Loucy (cell line): ENCODE results near the gene RERE.

Experiments used
- EZH2phosphoT487 ChIP-seq: fragments of 200-600 bp; IDR thresholded peaks from 2 replicates; pipeline ENCODE4 v1.6.1; 2018; ENCODE audit warnings: antibody characterized with exemption, mild to moderate bottlenecking, moderate library complexity, borderline replicate concordance
- TF ChIP-seq, protein P1 (sequence below): fragments of 200-600 bp; sonication (generic); conservative IDR thresholded peaks from 2 replicates; pipeline ENCODE4 v1.5.1; 2014; ENCODE audit warnings: mild to moderate bottlenecking, antibody characterized with exemption, low read length

- TF ChIP-seq, protein P1, sequence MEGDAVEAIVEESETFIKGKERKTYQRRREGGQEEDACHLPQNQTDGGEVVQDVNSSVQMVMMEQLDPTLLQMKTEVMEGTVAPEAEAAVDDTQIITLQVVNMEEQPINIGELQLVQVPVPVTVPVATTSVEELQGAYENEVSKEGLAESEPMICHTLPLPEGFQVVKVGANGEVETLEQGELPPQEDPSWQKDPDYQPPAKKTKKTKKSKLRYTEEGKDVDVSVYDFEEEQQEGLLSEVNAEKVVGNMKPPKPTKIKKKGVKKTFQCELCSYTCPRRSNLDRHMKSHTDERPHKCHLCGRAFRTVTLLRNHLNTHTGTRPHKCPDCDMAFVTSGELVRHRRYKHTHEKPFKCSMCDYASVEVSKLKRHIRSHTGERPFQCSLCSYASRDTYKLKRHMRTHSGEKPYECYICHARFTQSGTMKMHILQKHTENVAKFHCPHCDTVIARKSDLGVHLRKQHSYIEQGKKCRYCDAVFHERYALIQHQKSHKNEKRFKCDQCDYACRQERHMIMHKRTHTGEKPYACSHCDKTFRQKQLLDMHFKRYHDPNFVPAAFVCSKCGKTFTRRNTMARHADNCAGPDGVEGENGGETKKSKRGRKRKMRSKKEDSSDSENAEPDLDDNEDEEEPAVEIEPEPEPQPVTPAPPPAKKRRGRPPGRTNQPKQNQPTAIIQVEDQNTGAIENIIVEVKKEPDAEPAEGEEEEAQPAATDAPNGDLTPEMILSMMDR, result no peak
- no peak for TF ChIP-seq EZH2phosphoT487
Measured at GRCh38 chr1:8817412-8818324, at the start of gene RERE.
